Hepatocyte (in vitro differentiated cells): Measurements from ENCODE around the gene SDE2. TPM values are rescaled to one million over a fixed set of nuclear protein-coding genes. Genes with fewer than 3 reads are reported as not detected.
A peak's percentile ranks its signal among the peaks of the same experiment; 100 is the strongest.

Experiments
- DNase-seq: peaks from one replicate; pipeline ENCODE4 v3.0.0-alpha.2; 2016; ENCODE audit warnings: low spot score
- H2AFZ ChIP-seq: fragments of 200-600 bp; sonication (generic); 2 replicates; pipeline ENCODE4 v1.6.0; 2016; ENCODE audit warnings: antibody characterized with exemption, mild to moderate bottlenecking
- H3K27ac ChIP-seq: fragments of 200-600 bp; sonication (generic); 2 replicates; pipeline ENCODE4 v1.5.1; 2016; ENCODE audit warnings: mild to moderate bottlenecking
- H3K27me3 ChIP-seq: fragments of 200-600 bp; sonication (generic); 2 replicates; pipeline ENCODE4 v1.6.1; 2016
- H3K36me3 ChIP-seq: fragments of 200-600 bp; sonication (generic); replicated peaks from 2 replicates; pipeline ENCODE4 v1.5.1; 2016; ENCODE audit warnings: low read depth; ENCODE audit not compliant: insufficient read depth
- H3K4me1 ChIP-seq: fragments of 200-600 bp; sonication (generic); 2 replicates; pipeline ENCODE4 v1.5.1; 2016; ENCODE audit warnings: mild to moderate bottlenecking, moderate library complexity; ENCODE audit not compliant: insufficient read depth
- H3K4me2 ChIP-seq: fragments of 200-600 bp; sonication (generic); 2 replicates; pipeline ENCODE4 v1.6.0; 2016
- H3K4me3 ChIP-seq: fragments of 200-600 bp; sonication (generic); 2 replicates; pipeline ENCODE4 v1.5.1; 2016; ENCODE audit warnings: mild to moderate bottlenecking
- H3K79me2 ChIP-seq: fragments of 200-600 bp; sonication (generic); 2 replicates; pipeline ENCODE4 v1.6.0; 2017; ENCODE audit warnings: mild to moderate bottlenecking
- H3K9me2 ChIP-seq: fragments of 200-600 bp; sonication (generic); replicated peaks from 2 replicates; pipeline ENCODE4 v1.6.0; 2017; ENCODE audit warnings: mild to moderate bottlenecking; ENCODE audit not compliant: insufficient read depth
- H3K9me3 ChIP-seq: fragments of 200-600 bp; sonication (generic); 2 replicates; pipeline ENCODE4 v1.5.1; 2016; ENCODE audit warnings: low read depth, mild to moderate bottlenecking
- H4K20me1 ChIP-seq: fragments of 200-600 bp; sonication (generic); 2 replicates; pipeline ENCODE4 v1.6.0; 2016; ENCODE audit warnings: mild to moderate bottlenecking; ENCODE audit not compliant: insufficient read depth, poor library complexity, severe bottlenecking
- CTCF ChIP-seq: fragments of 200-600 bp; sonication (generic); IDR thresholded peaks from 2 replicates; pipeline ENCODE4 v1.5.1; 2016; ENCODE audit warnings: antibody characterized with exemption, mild to moderate bottlenecking; ENCODE audit not compliant: poor library complexity
- EZH2 ChIP-seq: fragments of 200-600 bp; sonication (generic); IDR thresholded peaks from 2 replicates; pipeline ENCODE4 v1.6.1; 2016; ENCODE audit warnings: antibody characterized with exemption, mild to moderate bottlenecking, borderline replicate concordance
- EZH2phosphoT487 ChIP-seq: fragments of 200-600 bp; sonication (generic); IDR thresholded peaks from one replicate; pipeline ENCODE4 v1.6.1; 2018; ENCODE audit warnings: antibody characterized with exemption, mild to moderate bottlenecking, low read depth, moderate library complexity; ENCODE audit not compliant: unreplicated experiment, severe bottlenecking
- WGBS: methylation state at CpG from one replicate; pipeline ENCODE4 v1.1.6; 2016; ENCODE audit warnings: low lambda C conversion rate; ENCODE audit errors: missing lambda C conversion rate; 5-methylcytosine and 5-hydroxymethylcytosine counted together
- polyA plus RNA-seq: library from polyadenylated mRNA; unstranded; fragments of >200 nt; fragmentation: Nextera tagmentation; extraction: Ambion mirVana; gene quantifications from 2 replicates; pipeline ENCODE4 v1.2.1, GENCODE V29; 2016
- total RNA-seq: library from RNA; depleted of rRNA; stranded (reverse); fragments of >200 nt; gene quantifications from 2 replicates; pipeline ENCODE4 v1.2.3, GENCODE V29; 2014

The SDE2 gene
- total and polyA plus RNA-seq, 2 experiments from 2014 or later, result 14.6 to 27.3 TPM

GRCh38 chr1:225963735-225964530, 35.2 kb downstream of the SDE2 start:
- H3K9me2 ChIP-seq, result no peaks in the 10 kb centered on the region
- TF ChIP-seq CTCF, result no peak
- TF ChIP-seq EZH2, result no peak
- no peak for TF ChIP-seq EZH2phosphoT487
- DNase-seq, result no peak
- H3K36me3 ChIP-seq, result no peaks in the 10 kb centered on the region
- H3K79me2 ChIP-seq, result no peaks in the 10 kb centered on the region
- no peaks in the 10 kb centered on the region for H4K20me1 ChIP-seq
- no peaks in the 10 kb centered on the region for H3K4me1 ChIP-seq
- no peak overlapping the region for H3K27ac ChIP-seq
- H3K9me3 ChIP-seq, result no peaks in the 10 kb centered on the region
- H3K27me3 ChIP-seq, result peaks cover 8% of the 10 kb centered on the region
- no peak overlapping the region for H3K4me2 ChIP-seq
- WGBS, result 97% methylated on average over 15 of the region's 15 CpGs
- H3K4me3 ChIP-seq, result no peak overlapping the region
- H2AFZ ChIP-seq, result no peak overlapping the region

- peak; percentile 61 for DNase-seq
- Histone ChIP-seq H3K4me1 (no peaks in the 10 kb centered on the region), H3K4me3 (no peak overlapping the region), H3K27ac (no peak overlapping the region), H2AFZ (no peak overlapping the region), H3K4me2 (peak overlapping the region; percentile 37), H3K36me3 (no peaks in the 10 kb centered on the region), H3K9me3 (no peaks in the 10 kb centered on the region), H4K20me1 (no peaks in the 10 kb centered on the region), H3K79me2 (no peaks in the 10 kb centered on the region), H3K27me3 (peaks cover 8% of the 10 kb centered on the region), H3K9me2 (no peaks in the 10 kb centered on the region)
- 33% methylated on average over 21 of the region's 21 CpGs for whole genome bisulfite sequencing
- peak; percentile 55 for TF ChIP-seq CTCF
- no peak for TF ChIP-seq EZH2phosphoT487
- no peak for TF ChIP-seq EZH2
These were observed 36.6 kb downstream of the SDE2 start for GRCh38 chr1:225962440-225962975.

- no peaks in the 10 kb centered on the region for H3K36me3 ChIP-seq
- no peak for TF ChIP-seq EZH2
- TF ChIP-seq CTCF, result no peak
- no peak for TF ChIP-seq EZH2phosphoT487
- H3K27me3 ChIP-seq, result peaks cover 8% of the 10 kb centered on the region
- no peaks in the 10 kb centered on the region for H3K9me3 ChIP-seq
- no peak overlapping the region for H3K4me2 ChIP-seq
- no peaks in the 10 kb centered on the region for H3K79me2 ChIP-seq
- no peaks in the 10 kb centered on the region for H4K20me1 ChIP-seq
- H3K9me2 ChIP-seq, result no peaks in the 10 kb centered on the region
- H3K4me1 ChIP-seq, result no peaks in the 10 kb centered on the region
- H3K27ac ChIP-seq, result no peak overlapping the region
- WGBS, result 86% methylated on average over 20 of the region's 20 CpGs
- no peak overlapping the region for H3K4me3 ChIP-seq
- H2AFZ ChIP-seq, result no peak overlapping the region
- no peak for DNase-seq
These were observed 37.3 kb downstream of the SDE2 start for GRCh38 chr1:225961659-225962439.
